ENCODE results near the gene FLNA.
"Not testable (repeated sequence)": the region's sequence is repeated elsewhere in the genome, so short reads cannot be mapped to it uniquely, and the experiment has no call there.

FLNA gene

GRCh38 chrX:154374313-154375155 lies at the start of gene FLNA:
Gene FLNA, minus strand, starts transcription at chrX:154374634. Its CDS starts 3,389 bp downstream, at chrX:154371245.
- no peak for DNase-seq (ENCODE audit: low spot score)

GRCh38 chrX:154420402-154420756 lies 45.9 kb upstream of the FLNA start:
- no peak for DNase-seq (ENCODE audit: low spot score)

- no peak for DNase-seq (ENCODE audit: low spot score)
Observed at GRCh38 chrX:154419688-154420401, 45.4 kb upstream of the FLNA start.

- DNase-seq (ENCODE audit: low spot score): no peak
Observed at GRCh38 chrX:154419189-154419588, 44.8 kb upstream of the FLNA start.

GRCh38 chrX:154417157-154417556 lies 42.7 kb upstream of the FLNA start:
- DNase-seq (ENCODE audit: low spot score): no peak

GRCh38 chrX:154413142-154413541 lies 38.7 kb upstream of the FLNA start:
- DNase-seq (ENCODE audit: low spot score): no peak

- no peak for DNase-seq (ENCODE audit: low spot score)
Observed at GRCh38 chrX:154412468-154412867, 38.0 kb upstream of the FLNA start.

- no peak for DNase-seq (ENCODE audit: low spot score)
Observed at GRCh38 chrX:154411981-154412340, 37.5 kb upstream of the FLNA start.

- no peak for DNase-seq (ENCODE audit: low spot score)
Observed at GRCh38 chrX:154409222-154409871, 34.9 kb upstream of the FLNA start, which contains the start of gene DNASE1L1. Gene DNASE1L1, minus strand, starts transcription at chrX:154409254. Its CDS starts 3,686 bp downstream, at chrX:154405568.

GRCh38 chrX:154408659-154409221 lies 34.3 kb upstream of the FLNA start:
- no peak for DNase-seq (ENCODE audit: low spot score)

GRCh38 chrX:154404625-154405192 lies 30.3 kb upstream of the FLNA start:
- DNase-seq (ENCODE audit: low spot score): no peak

- no peak for DNase-seq (ENCODE audit: low spot score)
Observed at GRCh38 chrX:154403858-154404257, 29.4 kb upstream of the FLNA start.

- no peak for DNase-seq (ENCODE audit: low spot score)
Observed at GRCh38 chrX:154403192-154403591, 28.8 kb upstream of the FLNA start.

GRCh38 chrX:154402622-154403127 lies 28.2 kb upstream of the FLNA start:
- no peak for DNase-seq (ENCODE audit: low spot score)

GRCh38 chrX:154401918-154402621 lies 27.6 kb upstream of the FLNA start:
- DNase-seq (ENCODE audit: low spot score): no peak

- DNase-seq (ENCODE audit: low spot score): no peak
Observed at GRCh38 chrX:154401045-154401799, 26.8 kb upstream of the FLNA start.

GRCh38 chrX:154400369-154400817 lies 26.0 kb upstream of the FLNA start:
- DNase-seq (ENCODE audit: low spot score): not testable (repeated sequence)

- DNase-seq (ENCODE audit: low spot score): no peak
Observed at GRCh38 chrX:154399527-154400368, 25.3 kb upstream of the FLNA start.

Measured in hepatic stellate cell (primary cell).